ENCODE results near the gene EMC8.

DNA sequence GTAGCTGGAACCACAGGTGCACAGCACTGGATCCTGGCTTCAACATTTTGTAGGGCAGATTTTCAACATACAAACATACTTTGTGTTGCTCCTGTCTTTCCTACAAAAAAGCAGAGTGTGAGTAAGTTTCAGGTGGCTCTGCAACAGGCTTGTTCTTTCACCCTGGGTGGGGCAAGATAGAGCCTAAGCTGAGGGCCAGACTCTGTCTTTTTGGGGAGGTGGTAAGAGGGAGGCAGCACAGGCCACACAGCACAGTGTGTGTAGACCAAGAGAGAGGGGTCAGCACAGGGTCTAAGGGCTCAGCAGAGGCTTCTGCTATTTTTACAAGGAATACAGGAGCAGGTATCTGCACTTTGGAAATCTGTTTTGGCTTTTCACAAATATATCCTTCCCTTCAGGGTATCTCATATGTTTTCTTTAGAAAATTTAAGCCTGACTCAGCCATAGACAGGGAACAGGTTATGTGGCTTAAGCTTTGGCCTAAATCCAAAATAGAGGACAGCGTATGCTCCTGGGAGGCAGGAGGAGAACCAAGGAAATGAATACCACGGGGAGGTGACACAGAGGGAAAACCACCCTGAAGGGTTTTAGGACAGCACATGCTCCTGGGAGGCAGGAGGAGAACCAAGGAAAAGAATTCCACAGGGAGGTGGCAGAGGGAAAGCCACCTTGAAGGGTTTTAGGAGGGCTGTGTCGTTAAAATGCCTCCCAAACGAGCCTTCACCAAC is 21.6 kb downstream of the EMC8 start:
- TF ChIP-seq, protein P1, sequence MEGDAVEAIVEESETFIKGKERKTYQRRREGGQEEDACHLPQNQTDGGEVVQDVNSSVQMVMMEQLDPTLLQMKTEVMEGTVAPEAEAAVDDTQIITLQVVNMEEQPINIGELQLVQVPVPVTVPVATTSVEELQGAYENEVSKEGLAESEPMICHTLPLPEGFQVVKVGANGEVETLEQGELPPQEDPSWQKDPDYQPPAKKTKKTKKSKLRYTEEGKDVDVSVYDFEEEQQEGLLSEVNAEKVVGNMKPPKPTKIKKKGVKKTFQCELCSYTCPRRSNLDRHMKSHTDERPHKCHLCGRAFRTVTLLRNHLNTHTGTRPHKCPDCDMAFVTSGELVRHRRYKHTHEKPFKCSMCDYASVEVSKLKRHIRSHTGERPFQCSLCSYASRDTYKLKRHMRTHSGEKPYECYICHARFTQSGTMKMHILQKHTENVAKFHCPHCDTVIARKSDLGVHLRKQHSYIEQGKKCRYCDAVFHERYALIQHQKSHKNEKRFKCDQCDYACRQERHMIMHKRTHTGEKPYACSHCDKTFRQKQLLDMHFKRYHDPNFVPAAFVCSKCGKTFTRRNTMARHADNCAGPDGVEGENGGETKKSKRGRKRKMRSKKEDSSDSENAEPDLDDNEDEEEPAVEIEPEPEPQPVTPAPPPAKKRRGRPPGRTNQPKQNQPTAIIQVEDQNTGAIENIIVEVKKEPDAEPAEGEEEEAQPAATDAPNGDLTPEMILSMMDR (IDR thresholded peaks at IDR 0.05): no peak
- no peak for TF ChIP-seq POLR2A (IDR thresholded peaks at IDR 0.05)
